CD14-positive monocyte (primary cell): Measurements from ENCODE around the gene BAIAP3. TPM values are rescaled to one million over a fixed set of nuclear protein-coding genes. Genes with fewer than 3 reads are reported as not detected.

Source experiments
- DNase-seq, 3 donors: peaks; one replicate each; pipeline ENCODE4 v3.0.0-alpha.2; 2011 to 2022
- H2AFZ ChIP-seq: 2 replicates; pipeline ENCODE4 v1.6.0; 2012; ENCODE audit warnings: mild to moderate bottlenecking, low read depth, low read length, inconsistent platforms; ENCODE audit not compliant: insufficient read depth, poor library complexity, severe bottlenecking
- H3K27ac ChIP-seq, 2 donors: 1 replicate in 1 of 2; 2 replicates in 1 of 2; pipeline ENCODE4 v1.5.1; 2012 to 2013; ENCODE audit warnings: low read length in 2 of 2, control low read depth in 1 of 2, inconsistent platforms in 1 of 2, low read depth in 1 of 2, mild to moderate bottlenecking in 1 of 2
- H3K27me3 ChIP-seq, 2 donors: one replicate each; pipeline versions ENCODE4 v1.6.0 to v1.6.1; 2011 to 2013; ENCODE audit warnings: low read length in 2 of 2; ENCODE audit not compliant: control insufficient read depth in 2 of 2, insufficient read depth in 2 of 2
- H3K36me3 ChIP-seq, 2 donors: replicated peaks in 1 of 2; 1 replicate in 1 of 2; 2 replicates in 1 of 2; pipeline versions ENCODE4 v1.5.1 to v1.6.1; 2012 to 2013; ENCODE audit warnings: low read length in 2 of 2, control low read depth in 1 of 2, inconsistent platforms in 1 of 2, mild to moderate bottlenecking in 1 of 2; ENCODE audit not compliant: insufficient read depth in 2 of 2, control insufficient read depth in 1 of 2
- H3K4me1 ChIP-seq, 2 donors: 1 replicate in 1 of 2; 2 replicates in 1 of 2; pipeline versions ENCODE4 v1.5.1 to v1.6.1; 2012 to 2013; ENCODE audit warnings: low read length in 2 of 2, control low read depth in 1 of 2, inconsistent platforms in 1 of 2, mild to moderate bottlenecking in 1 of 2, moderate library complexity in 1 of 2; ENCODE audit not compliant: insufficient read depth in 2 of 2, control insufficient read depth in 1 of 2
- H3K4me2 ChIP-seq: replicated peaks from 2 replicates; pipeline ENCODE3; 2012; ENCODE audit warnings: low read length, moderate library complexity, mild to moderate bottlenecking; ENCODE audit not compliant: poor library complexity, severe bottlenecking; ENCODE audit errors: extremely low read depth
- H3K4me3 ChIP-seq, 3 experiments: fragments of 200-600 bp in 1 of 3; sonication (generic) in 1 of 3; replicated peaks in 1 of 3; 1 replicate in 2 of 3; 2 replicates in 1 of 3; pipeline ENCODE4 v1.5.1; 2011 to 2013; ENCODE audit warnings: low read length in 3 of 3, mild to moderate bottlenecking in 3 of 3, control low read depth in 2 of 3, low read depth in 2 of 3, inconsistent platforms in 1 of 3, moderate library complexity in 1 of 3
- H3K79me2 ChIP-seq: 2 replicates; pipeline ENCODE4 v1.6.0; 2012; ENCODE audit warnings: mild to moderate bottlenecking, control low read depth, inconsistent platforms, low read length, moderate library complexity; ENCODE audit not compliant: insufficient read depth
- H3K9ac ChIP-seq: 2 replicates; pipeline ENCODE4 v1.6.0; 2017; ENCODE audit warnings: low read length, mild to moderate bottlenecking; ENCODE audit not compliant: insufficient read depth, poor library complexity, severe bottlenecking
- H3K9me3 ChIP-seq, 2 donors: replicated peaks in 1 of 2; 1 replicate in 1 of 2; 2 replicates in 1 of 2; pipeline versions ENCODE4 v1.5.1 to v1.6.1; 2012 to 2013; ENCODE audit warnings: low read length in 2 of 2, control low read depth in 1 of 2; ENCODE audit not compliant: control insufficient read depth in 1 of 2, insufficient read depth in 1 of 2
- H4K20me1 ChIP-seq: 2 replicates; pipeline ENCODE4 v1.6.0; 2012; ENCODE audit warnings: mild to moderate bottlenecking, low read length, control low read depth, moderate library complexity; ENCODE audit not compliant: insufficient read depth
- H3K27ac Mint-ChIP-seq, 7 donors: one replicate each; pipeline ENCODE4 v1.8.0; 2020; ENCODE audit warnings: mild to moderate bottlenecking in 7 of 7, mixed read lengths in 7 of 7, moderate library complexity in 6 of 7, inconsistent platforms in 2 of 7
- H3K27me3 Mint-ChIP-seq, 3 donors: one replicate each; pipeline ENCODE4 v1.8.0; 2021 to 2022; ENCODE audit warnings: low read depth in 3 of 3, mild to moderate bottlenecking in 3 of 3, mixed read lengths in 3 of 3, moderate library complexity in 3 of 3, inconsistent platforms in 1 of 3
- H3K36me3 Mint-ChIP-seq, 2 donors: one replicate each; pipeline ENCODE4 v1.8.0; 2020; ENCODE audit warnings: mixed read lengths in 2 of 2, inconsistent platforms in 1 of 2, mild to moderate bottlenecking in 1 of 2
- H3K4me1 Mint-ChIP-seq: one replicate; pipeline ENCODE4 v1.8.0; 2020; ENCODE audit warnings: mild to moderate bottlenecking, mixed read lengths
- H3K4me3 Mint-ChIP-seq, 2 donors: one replicate each; pipeline ENCODE4 v1.8.0; 2020; ENCODE audit warnings: mild to moderate bottlenecking in 2 of 2, mixed read lengths in 2 of 2, moderate library complexity in 1 of 2
- H3K9me3 Mint-ChIP-seq, 7 donors: one replicate each; pipeline ENCODE4 v1.8.0; 2020 to 2022; ENCODE audit warnings: mixed read lengths in 7 of 7, mild to moderate bottlenecking in 6 of 7, moderate library complexity in 6 of 7, inconsistent platforms in 2 of 7
- WGBS: methylation state at CpG from one replicate; pipeline ENCODE4 v1.1.5; 2013; ENCODE audit warnings: missing lambda C conversion rate; ENCODE audit not compliant: insufficient coverage; 5-methylcytosine and 5-hydroxymethylcytosine counted together
- intact Hi-C, 2 donors: fragments of 100-400 bp; cut with micrococcal nuclease; formaldehyde crosslinking; loops; one replicate each; pipeline versions ENCODE4 v1.15.0 to v1.15.1; 2023
- polyA plus RNA-seq, 3 donors: library from polyadenylated mRNA; depleted of rRNA in 1 of 3; unstranded in 2 of 3; stranded (reverse) in 1 of 3; fragments of 300-500 nt in 2 of 3; fragments of >200 nt in 1 of 3; fragmentation: Illumina TruSeq in 2 of 3; gene quantifications; 1 replicate in 2 of 3; 2 replicates in 1 of 3; pipeline ENCODE4 v1.2.3, GENCODE V29; 2012 to 2021
- TF ChIP-seq, protein P1 (sequence below): fragments of 200-600 bp; IDR thresholded peaks from one replicate; pipeline ENCODE4 v1.8.0; 2022; ENCODE audit warnings: antibody characterized with exemption, mild to moderate bottlenecking

Gene BAIAP3
- polyA plus RNA-seq, 3 donors = 1.0 TPM; not detected in 2

DNA sequence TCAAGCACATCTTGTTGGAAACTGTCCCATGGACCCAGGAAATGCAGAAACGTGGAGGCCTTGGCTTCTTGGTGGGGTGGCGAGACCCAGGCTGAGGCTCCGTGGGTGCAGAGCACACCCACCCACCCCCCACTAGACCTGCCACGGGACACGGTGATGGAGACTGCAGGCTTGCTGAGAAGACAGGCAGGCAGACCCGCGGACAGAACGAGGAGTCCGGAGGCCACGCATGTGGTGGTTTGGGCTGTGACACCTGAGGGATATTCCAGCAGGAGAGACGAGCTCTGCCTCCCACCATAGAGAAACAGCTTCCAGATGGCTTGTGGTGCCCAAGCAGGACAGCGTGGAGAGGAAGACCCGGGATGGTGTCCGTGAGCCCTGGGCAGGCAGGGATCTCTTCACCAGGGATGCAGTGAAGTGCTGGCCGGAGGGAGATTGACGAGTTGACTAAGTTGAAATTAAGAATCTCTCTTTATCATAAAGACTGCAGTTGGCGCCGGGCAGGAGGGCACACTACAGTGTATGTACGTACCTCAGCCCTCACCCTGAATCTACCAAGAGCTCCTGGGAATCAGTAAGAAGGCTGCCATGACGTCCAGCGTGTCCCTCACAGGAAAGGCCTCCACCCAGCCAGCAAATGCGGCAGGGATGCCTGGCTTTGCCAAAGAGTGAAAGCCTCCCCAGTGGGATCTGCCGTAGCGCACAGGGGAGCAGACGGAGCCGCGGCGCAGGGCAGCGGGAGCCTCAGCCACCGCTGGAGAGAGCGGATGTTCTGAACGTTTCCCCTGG, 15.8 kb upstream of the BAIAP3 start:
- Mint-ChIP-seq H3K4me3 (no peak overlapping the region), H3K4me1 (peaks cover 2% of the 10 kb centered on the region), H3K9me3 (no peaks in the 10 kb centered on the region), H3K27ac (peak overlapping the region in 3 of 7 donors; percentile 5 to 33 (median 9)), H3K27me3 (no peaks in the 10 kb centered on the region), H3K36me3 (peaks cover 69 to 92% of the 10 kb centered on the region in 2 donors)
- TF ChIP-seq, protein P1, sequence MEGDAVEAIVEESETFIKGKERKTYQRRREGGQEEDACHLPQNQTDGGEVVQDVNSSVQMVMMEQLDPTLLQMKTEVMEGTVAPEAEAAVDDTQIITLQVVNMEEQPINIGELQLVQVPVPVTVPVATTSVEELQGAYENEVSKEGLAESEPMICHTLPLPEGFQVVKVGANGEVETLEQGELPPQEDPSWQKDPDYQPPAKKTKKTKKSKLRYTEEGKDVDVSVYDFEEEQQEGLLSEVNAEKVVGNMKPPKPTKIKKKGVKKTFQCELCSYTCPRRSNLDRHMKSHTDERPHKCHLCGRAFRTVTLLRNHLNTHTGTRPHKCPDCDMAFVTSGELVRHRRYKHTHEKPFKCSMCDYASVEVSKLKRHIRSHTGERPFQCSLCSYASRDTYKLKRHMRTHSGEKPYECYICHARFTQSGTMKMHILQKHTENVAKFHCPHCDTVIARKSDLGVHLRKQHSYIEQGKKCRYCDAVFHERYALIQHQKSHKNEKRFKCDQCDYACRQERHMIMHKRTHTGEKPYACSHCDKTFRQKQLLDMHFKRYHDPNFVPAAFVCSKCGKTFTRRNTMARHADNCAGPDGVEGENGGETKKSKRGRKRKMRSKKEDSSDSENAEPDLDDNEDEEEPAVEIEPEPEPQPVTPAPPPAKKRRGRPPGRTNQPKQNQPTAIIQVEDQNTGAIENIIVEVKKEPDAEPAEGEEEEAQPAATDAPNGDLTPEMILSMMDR = no peak
- H3K27me3 ChIP-seq = no peaks in the 10 kb centered on the region
- H4K20me1 ChIP-seq = peaks cover 100% of the 10 kb centered on the region
- no peak overlapping the region for H3K27ac ChIP-seq
- no peaks in the 10 kb centered on the region for H3K9me3 ChIP-seq
- H3K79me2 ChIP-seq = peaks cover 68% of the 10 kb centered on the region
- peaks cover 92 to 93% of the 10 kb centered on the region in 2 donors for H3K36me3 ChIP-seq
- 94% methylated on average over 19 of the region's 32 CpGs for WGBS
- intact Hi-C loops = no loop called here
- H2AFZ ChIP-seq = no peak overlapping the region
- H3K9ac ChIP-seq = no peak overlapping the region
- H3K4me2 ChIP-seq = no peak overlapping the region
- H3K4me1 ChIP-seq = no peaks in the 10 kb centered on the region
- H3K4me3 ChIP-seq = no peak overlapping the region
- no peak for DNase-seq

GRCh38 chr16:1318268-1318545, 15.2 kb upstream of the BAIAP3 start:
- peaks cover 62% of the 10 kb centered on the region for H3K79me2 ChIP-seq
- H3K27me3 ChIP-seq = no peaks in the 10 kb centered on the region
- no peaks in the 10 kb centered on the region for H3K9me3 ChIP-seq
- Mint-ChIP-seq H3K27ac (peak overlapping the region in 2 of 7 donors; percentile 65 to 75), H3K4me1 (no peaks in the 10 kb centered on the region), H3K27me3 (no peaks in the 10 kb centered on the region), H3K36me3 (peaks cover 68 to 93% of the 10 kb centered on the region in 2 donors), H3K9me3 (no peaks in the 10 kb centered on the region), H3K4me3 (no peak overlapping the region)
- no peak overlapping the region for H2AFZ ChIP-seq
- intact Hi-C loops = no loop called here
- H4K20me1 ChIP-seq = peaks cover 99% of the 10 kb centered on the region
- 84% methylated on average over 9 of the region's 9 CpGs for WGBS
- H3K4me3 ChIP-seq = no peak overlapping the region
- TF ChIP-seq, protein P1 = no peak
- no peaks in the 10 kb centered on the region for H3K4me1 ChIP-seq
- no peak overlapping the region for H3K9ac ChIP-seq
- no peak overlapping the region for H3K4me2 ChIP-seq
- DNase-seq = no peak
- peaks cover 90% of the 10 kb centered on the region in 2 donors for H3K36me3 ChIP-seq
- H3K27ac ChIP-seq = no peak overlapping the region
